Peyer's patch (tissue), 4 donors: ENCODE results near the gene SUPT3H.

Experiments
- POLR2A ChIP-seq, 2 donors: fragments of 450-650 bp; IDR thresholded peaks; one replicate each; pipeline ENCODE4 v1.5.1; 2017; ENCODE audit warnings: antibody characterized with exemption in 2 of 2, mild to moderate bottlenecking in 2 of 2, moderate library complexity in 2 of 2
- TF ChIP-seq, protein P1 (sequence below), 6 experiments: fragments of 450-650 bp in 4 of 6; fragments of 200-600 bp in 2 of 6; sonication (generic) in 1 of 6; IDR thresholded peaks; one replicate each; pipeline ENCODE4 v1.5.1; 2017 to 2019; ENCODE audit warnings: antibody characterized with exemption in 6 of 6, mild to moderate bottlenecking in 3 of 6, moderate library complexity in 1 of 6

DNA sequence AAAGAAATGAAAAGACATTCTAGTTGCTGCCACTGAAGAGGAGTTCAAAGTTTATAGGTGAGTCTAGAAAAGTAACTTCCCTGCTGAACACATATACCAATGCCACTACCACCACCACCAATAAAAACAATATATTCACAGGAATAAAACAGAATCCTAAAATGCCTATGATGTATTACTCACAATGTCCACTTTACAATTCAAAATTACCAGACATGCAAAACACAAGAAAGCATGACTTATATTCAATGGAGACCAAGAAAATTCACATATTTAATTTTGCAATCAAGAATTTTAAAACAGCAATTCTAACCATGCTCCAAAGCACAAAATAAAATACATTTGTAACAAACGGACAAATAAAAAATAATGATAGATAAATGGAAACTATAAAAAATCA, 434.9 kb downstream of the SUPT3H start:
- TF ChIP-seq POLR2A (IDR thresholded peaks at IDR 0.05), result no peak
- TF ChIP-seq, protein P1, sequence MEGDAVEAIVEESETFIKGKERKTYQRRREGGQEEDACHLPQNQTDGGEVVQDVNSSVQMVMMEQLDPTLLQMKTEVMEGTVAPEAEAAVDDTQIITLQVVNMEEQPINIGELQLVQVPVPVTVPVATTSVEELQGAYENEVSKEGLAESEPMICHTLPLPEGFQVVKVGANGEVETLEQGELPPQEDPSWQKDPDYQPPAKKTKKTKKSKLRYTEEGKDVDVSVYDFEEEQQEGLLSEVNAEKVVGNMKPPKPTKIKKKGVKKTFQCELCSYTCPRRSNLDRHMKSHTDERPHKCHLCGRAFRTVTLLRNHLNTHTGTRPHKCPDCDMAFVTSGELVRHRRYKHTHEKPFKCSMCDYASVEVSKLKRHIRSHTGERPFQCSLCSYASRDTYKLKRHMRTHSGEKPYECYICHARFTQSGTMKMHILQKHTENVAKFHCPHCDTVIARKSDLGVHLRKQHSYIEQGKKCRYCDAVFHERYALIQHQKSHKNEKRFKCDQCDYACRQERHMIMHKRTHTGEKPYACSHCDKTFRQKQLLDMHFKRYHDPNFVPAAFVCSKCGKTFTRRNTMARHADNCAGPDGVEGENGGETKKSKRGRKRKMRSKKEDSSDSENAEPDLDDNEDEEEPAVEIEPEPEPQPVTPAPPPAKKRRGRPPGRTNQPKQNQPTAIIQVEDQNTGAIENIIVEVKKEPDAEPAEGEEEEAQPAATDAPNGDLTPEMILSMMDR (IDR thresholded peaks at IDR 0.05), result no peak
